ENCODE data around the gene KNG1. TPM values are rescaled to one million over a fixed set of nuclear protein-coding genes. Genes with fewer than 3 reads are reported as not detected.
A peak's percentile ranks its signal among the peaks of the same experiment; 100 is the strongest.

KNG1 gene
- total and polyA plus RNA-seq, 2 donors (not counting 3 experiments of a cell fraction or from before 2014, with no cell fraction given), result not detected

- peak within 1 kb of the TSS; percentile 38 to 85 (median 72) for H3K4me3 ChIP-seq (replicated peaks in 1 of 3; ENCODE audit: insufficient read depth in 1 of 3, low read depth in 1 of 3, low read length in 3 of 3)
- DNase-seq (ENCODE audit: low read depth, low spot score), result peak; percentile 86
- peaks cover 48% of the 10 kb centered on the region for H3K79me2 ChIP-seq (ENCODE audit: control insufficient read depth, insufficient read depth, low read length)
- H3K36me3 ChIP-seq (ENCODE audit: control insufficient read depth in 2 of 2, extremely low read depth in 1 of 2, insufficient read depth in 2 of 2, low read length in 2 of 2), result peaks cover 29 to 31% of the 10 kb centered on the region in 2 experiments
- CTCF ChIA-PET, result interaction anchor here (1.1 to 3.1 kb wide), 7 partner anchors 10 to 356 kb away, joined by 3 to 12 read pairs (median 3); partner anchors contain the start of gene RPL39L
- peaks cover 26% of the 10 kb centered on the region for H3K4me1 ChIP-seq (ENCODE audit: control insufficient read depth, extremely low read depth, insufficient read depth, low read length)
- H3K9me1 ChIP-seq (replicated peaks; ENCODE audit: control insufficient read depth, extremely low read depth, insufficient read depth, low read length), result no peaks in the 10 kb centered on the region
- FAIRE-seq, result peak; percentile 8
- no TSS peak for BruUV-seq (replicated peaks)
- TF ChIP-seq POLR2AphosphoS5 (IDR thresholded peaks at IDR 0.05; ENCODE audit: insufficient read depth, low read depth, low read length) (peak; percentile 96), MYC (IDR thresholded peaks at IDR 0.05; ENCODE audit: low read depth, low read length) (no peak), MAX (IDR thresholded peaks at IDR 0.05; ENCODE audit: insufficient read depth, insufficient read length) (no peak), CTCF (IDR thresholded peaks at IDR 0.05; ENCODE audit: extremely low read depth in 1 of 2, insufficient read depth in 1 of 2, low read depth in 1 of 2, low read length in 2 of 2) (no peak), POLR2A (IDR thresholded peaks at IDR 0.05; ENCODE audit: low read depth, low read length) (peak; percentile 99), EZH2 (IDR thresholded peaks at IDR 0.05; ENCODE audit: borderline replicate concordance, low read depth, low read length, severe bottlenecking) (no peak), GATA2 (IDR thresholded peaks at IDR 0.05; ENCODE audit: insufficient read depth, insufficient read length, low read depth, low read length) (peak; percentile 9), FOS (IDR thresholded peaks at IDR 0.05; ENCODE audit: borderline replicate concordance, insufficient read depth, low read length) (peak; percentile 18), JUN (IDR thresholded peaks at IDR 0.05; ENCODE audit: borderline replicate concordance, insufficient read depth, insufficient read length, low read depth) (no peak)
- intact Hi-C loops (cut with micrococcal nuclease) (loop anchor here (1.0 to 10.0 kb wide), 7 partner anchors 23 to 844 kb away; partner anchors contain the start of genes DNAJB11, ETV5, RFC4 and ST6GAL1), dilution Hi-C loops (cut with MboI; ENCODE audit: extremely low pct_ligation_motif_present, low sequenced_read_pairs) (no loop called here)
- peak within 1 kb of the TSS; percentile 93 for H3K27ac ChIP-seq (ENCODE audit: insufficient read depth, low read depth, low read length)
- H3K9ac ChIP-seq (replicated peaks; ENCODE audit: extremely low read depth, insufficient read depth, low read length), result peak within 1 kb of the TSS; percentile 99
- no peaks in the 10 kb centered on the region for H3K27me3 ChIP-seq (ENCODE audit: control insufficient read depth in 2 of 2, insufficient read depth in 2 of 2, low read length in 2 of 2)
- H3K9me3 ChIP-seq (replicated peaks; ENCODE audit: control insufficient read depth, insufficient read depth, low read length), result no peaks in the 10 kb centered on the region
- POLR2A ChIA-PET, result interaction anchor here (0.6 to 2.8 kb wide), 19 partner anchors 9 to 673 kb away, joined by 3 to 29 read pairs (median 5); partner anchors contain the start of genes DNAJB11 and RPL39L
- H3K4me2 ChIP-seq (ENCODE audit: insufficient read depth, low read length), result peak within 1 kb of the TSS; percentile 93
- peaks cover 12% of the 10 kb centered on the region for H4K20me1 ChIP-seq (replicated peaks; ENCODE audit: control insufficient read depth, extremely low read depth, insufficient read depth, low read length)
- H2AFZ ChIP-seq (ENCODE audit: low read depth, low read length), result peak within 1 kb of the TSS; percentile 71
These were observed 66.0 kb downstream of the KNG1 start, which contains the start of gene EIF4A2 for GRCh38 chr3:186783058-186783730. EIF4A2 (plus strand) TSS chr3:186783577; CDS start chr3:186783611, 34 bp downstream.

Measured in endothelial cell of umbilical vein (primary cell).